Cerebellar cortex (tissue), 1 donor: ENCODE data around the gene HELZ.

Experiments used
- DNase-seq: peaks from one replicate; pipeline ENCODE4 v3.0.0-alpha.2; 2015; ENCODE audit warnings: low spot score

HELZ gene

DNA sequence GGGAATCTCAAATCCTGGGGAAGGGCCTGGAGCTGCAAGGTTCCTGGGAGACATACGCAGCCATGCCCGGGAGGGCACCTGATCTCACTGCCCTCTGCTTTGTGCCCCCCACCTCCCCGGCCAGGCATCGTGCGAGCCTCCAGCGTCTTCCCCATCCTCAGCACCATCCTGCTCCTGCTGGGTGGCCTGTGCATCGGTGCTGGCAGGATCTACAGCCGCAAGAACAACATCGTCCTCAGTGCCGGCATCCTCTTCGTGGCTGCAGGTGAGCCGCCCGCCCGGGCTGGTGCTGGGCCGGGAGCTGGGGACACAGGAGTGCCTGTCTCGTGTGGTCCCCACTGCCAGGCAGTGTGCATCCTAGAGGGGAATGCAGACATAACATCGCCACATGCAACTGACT lies 220.3 kb downstream of the HELZ start:
- DNase-seq = no peak

DNA sequence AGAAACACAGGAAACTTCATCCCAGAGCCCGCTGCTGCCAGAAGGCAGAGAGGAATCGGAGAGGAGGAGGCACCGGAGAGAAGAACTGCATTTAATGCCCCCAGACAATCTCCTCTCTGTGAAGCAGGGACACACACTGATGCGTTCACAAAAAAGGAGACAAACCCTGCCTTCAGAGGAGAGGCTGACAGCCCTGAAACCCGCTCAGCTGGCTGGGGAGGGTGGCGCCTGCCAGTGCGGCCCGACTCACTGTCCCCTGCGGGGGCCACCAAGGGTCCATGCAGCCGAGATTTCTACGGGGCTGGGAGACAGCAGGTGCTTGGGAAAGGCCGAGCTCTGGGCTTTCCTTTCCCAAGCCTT lies 222.6 kb downstream of the HELZ start:
- no peak for DNase-seq

DNA sequence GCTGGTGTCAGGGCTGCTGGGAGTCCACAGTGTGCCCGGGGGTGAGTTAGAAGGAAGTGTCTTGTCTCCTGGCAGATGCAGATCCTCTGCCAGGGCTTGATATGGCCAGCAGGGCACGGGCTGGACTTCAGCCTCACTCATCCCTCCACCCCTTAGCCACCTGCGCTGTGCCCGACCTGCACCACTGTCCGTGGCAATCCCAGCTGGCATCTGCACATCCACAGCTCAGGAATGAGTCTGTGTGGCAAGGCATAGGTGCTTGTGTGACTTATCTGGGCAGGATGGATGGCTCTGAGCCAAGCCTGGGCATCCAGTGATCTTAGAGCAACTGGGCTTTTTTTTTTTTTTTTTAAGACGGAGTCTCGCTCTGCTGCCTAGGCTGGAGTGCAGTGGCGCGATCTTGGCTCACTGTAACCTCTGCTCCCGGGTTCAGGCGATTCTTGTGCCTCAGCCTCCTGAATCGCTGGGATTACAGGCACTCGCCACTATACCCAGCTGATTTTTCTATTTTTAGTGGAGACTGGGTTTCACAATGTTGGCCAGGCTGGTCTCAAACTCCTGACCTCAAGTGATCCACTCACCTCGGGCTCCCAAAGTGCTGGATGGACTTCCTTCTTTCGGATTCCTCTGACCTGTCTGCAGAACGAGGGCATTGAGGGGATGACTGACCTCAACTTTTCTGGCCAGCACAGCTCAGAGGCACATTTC lies 223.1 kb downstream of the HELZ start:
- DNase-seq = no peak

GRCh38 chr17:67021196-67021595 lies 223.8 kb downstream of the HELZ start:
- DNase-seq = no peak
